Glomerular visceral epithelial cell (primary cell): ENCODE data around the gene SHH.

Experiments used
- DNase-seq: peaks from one replicate; pipeline ENCODE4 v3.0.0-alpha.2; 2016; ENCODE audit errors: extremely low spot score

SHH gene

DNA sequence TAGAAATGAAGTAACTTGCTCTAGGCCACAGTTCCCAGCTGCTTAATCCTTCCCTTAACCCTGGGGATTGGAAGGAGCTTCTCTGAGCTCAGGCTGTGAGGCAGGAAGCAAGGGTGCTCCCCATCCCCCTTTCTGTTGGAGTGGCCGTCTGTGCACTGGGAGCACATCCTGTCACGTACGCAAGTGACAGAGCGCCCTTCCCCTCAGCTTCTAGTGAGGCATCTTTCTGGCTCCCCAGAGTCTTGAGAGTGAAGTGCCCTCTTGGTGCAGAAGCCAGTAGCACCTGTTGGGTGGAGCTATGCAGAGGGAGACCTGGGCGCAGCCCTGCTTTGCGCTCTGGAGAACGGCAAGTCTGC, 47.8 kb downstream of the SHH start:
- DNase-seq = no peak

- no peak for DNase-seq
Observed at GRCh38 chr7:155763691-155764437, 48.4 kb downstream of the SHH start.

GRCh38 chr7:155763122-155763521, 49.1 kb downstream of the SHH start:
- no peak for DNase-seq

- DNase-seq = no peak
Observed at GRCh38 chr7:155762655-155763054, 49.6 kb downstream of the SHH start.

- no peak for DNase-seq
Observed at GRCh38 chr7:155762036-155762435, 50.2 kb downstream of the SHH start.

- no peak for DNase-seq
Observed at GRCh38 chr7:155761162-155761561, 51.1 kb downstream of the SHH start.

DNA sequence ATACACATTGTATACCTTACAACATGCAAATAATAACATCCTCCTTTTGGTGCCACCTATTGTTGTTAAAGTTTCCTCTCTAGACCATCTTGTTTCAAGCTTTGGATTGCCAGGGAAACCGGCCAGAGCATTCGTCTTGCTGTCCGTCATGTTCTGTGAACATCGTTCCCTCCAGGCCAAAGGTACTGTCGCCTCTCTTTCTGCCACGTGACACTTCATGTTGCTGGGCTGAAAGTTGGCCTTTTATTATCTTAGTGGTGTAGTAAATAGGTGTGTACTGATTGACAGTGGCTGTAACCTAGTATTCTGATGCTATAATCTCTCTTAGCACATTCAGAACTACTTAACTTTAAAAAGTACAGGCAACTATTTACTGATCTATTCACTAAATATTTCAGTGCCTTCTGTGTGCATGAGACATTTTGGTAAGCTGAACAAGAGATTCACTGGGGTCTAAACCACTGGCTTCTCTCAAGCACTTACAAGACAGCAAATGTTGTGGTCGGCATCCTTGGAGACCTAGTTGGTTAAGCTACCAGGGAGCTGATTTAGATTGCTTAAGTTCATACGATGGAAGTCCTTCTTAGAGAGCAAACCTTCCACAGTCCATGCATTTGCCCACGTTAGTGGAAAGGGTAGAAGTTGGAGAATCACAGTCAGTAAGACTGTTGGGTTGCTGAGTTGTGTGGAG, 52.4 kb downstream of the SHH start:
- DNase-seq = no peak

DNA sequence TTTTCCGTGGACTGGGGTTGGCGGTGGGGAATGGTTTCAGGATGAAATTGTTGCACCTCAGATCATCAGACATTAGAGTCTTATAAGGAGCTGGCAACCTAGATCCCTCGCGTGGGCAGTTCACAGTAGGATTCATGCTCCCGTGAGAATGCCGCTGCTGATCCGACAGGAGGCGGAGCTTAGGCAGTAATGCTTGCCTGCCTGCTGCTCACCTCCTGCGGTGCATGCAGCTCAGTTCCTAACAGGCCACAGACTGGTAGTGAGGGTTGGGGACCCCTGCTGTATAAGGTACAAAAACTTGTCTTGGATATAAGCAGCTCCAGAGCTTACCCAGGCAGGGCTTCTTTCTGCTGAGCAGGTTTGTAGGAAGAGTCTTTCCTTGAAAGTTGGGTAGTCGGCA, 53.9 kb downstream of the SHH start:
- no peak for DNase-seq

DNA sequence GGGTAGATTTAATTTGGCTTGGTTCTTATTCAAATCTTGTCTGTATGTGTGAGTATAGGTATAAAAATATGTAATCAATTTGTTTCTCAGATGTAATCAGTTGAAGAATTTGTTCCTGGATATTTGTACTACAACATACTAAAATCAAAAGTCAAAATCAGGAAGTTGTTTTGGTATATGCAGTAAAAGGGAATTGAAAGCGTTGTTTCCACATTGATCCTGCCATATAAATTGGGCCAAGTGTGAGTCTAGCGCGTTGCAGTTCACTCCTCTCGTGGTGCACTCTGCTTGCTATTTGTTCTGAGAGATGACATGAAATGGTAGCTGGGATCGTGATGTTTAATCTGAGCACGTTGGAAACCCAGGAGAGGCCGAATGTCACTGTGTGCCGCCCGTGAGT, 55.9 kb downstream of the SHH start:
- no peak for DNase-seq

DNA sequence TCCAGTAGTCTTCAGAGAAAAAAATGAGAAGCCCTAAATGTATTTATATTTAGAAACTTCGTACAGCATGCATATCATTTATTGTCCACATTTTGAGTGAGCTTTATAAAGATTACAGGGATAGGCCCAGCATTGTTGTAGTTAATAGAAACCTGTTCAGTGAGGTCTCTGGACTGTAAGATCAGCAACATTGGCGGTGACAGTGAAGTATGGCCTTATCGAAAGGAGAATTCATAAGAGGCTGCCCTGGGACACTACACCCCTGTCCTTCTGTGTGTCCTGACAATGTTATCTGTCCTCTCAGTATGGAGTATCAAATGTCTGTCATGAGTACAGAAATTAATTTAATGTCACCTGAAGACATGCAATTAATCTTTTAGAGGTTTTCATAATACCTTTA, 57.2 kb downstream of the SHH start:
- DNase-seq = no peak

- DNase-seq = no peak
Observed at GRCh38 chr7:155754165-155754564, 58.1 kb downstream of the SHH start.

DNA sequence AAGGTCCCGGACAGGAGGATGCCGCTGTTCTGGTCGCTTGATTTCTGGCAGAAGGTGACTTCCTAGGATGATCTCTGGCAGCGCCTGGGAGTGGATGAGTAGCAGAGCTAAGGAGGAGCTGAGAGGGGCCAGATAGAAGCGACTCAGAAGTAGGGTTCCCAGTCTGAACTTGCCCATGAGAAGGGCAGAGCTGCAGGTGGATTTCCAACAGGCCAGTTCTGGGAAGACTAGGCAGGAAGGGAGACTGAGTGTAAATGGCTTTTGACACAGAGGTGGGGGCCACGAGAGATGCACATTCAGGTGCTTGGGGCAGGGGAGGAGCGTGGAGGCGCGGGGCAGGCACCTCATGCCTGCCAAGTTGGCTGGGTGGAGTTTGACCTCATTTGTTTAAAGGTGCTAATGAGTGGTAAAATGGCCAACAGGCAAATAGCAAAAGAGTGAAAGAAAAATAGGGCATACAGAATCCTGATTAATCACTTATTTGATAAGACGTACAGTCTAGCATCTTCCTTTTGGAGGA, 58.8 kb downstream of the SHH start:
- no peak for DNase-seq

- no peak for DNase-seq
Observed at GRCh38 chr7:155752756-155753445, 59.4 kb downstream of the SHH start.

DNA sequence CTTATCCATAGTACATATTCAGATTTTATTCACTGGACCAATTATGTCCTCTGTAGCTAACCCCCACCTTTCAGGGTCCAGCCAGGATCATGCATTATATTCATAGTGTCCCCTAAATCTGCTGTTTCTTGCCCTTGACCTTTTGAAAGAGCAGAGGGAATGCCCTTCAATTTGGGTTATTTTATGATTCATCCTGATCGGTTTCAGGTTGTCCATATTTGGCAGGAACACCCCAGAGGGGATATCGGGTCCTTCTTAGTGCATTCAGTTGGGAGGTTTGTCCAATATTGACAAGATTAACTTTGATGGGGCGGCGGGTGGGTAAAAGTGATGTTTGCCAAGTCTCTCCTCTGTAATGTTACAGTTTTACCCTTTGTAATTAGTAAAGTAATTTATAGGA, 60.9 kb downstream of the SHH start:
- no peak for DNase-seq

GRCh38 chr7:155750255-155751125, 61.8 kb downstream of the SHH start:
- DNase-seq = no peak
